Prostate gland (tissue), 2 donors: Measurements from ENCODE around the gene ABL1. TPM values are rescaled to one million over a fixed set of nuclear protein-coding genes. Genes with fewer than 3 reads are reported as not detected.

Source experiments
- DNase-seq: peaks from one replicate; pipeline ENCODE4 v3.0.0-alpha.2; 2019; ENCODE audit warnings: low spot score
- H3K27ac ChIP-seq, 2 donors: fragments of 200-600 bp; sonication (generic); 2 replicates each; pipeline ENCODE4 v1.5.1; 2017 to 2019
- H3K27me3 ChIP-seq: fragments of 200-600 bp; sonication (generic); replicated peaks from 2 replicates; pipeline ENCODE4 v1.5.1; 2019; ENCODE audit not compliant: insufficient read depth
- H3K36me3 ChIP-seq, 2 donors: fragments of 200-600 bp; sonication (generic); 1 replicate in 1 of 2; 2 replicates in 1 of 2; pipeline versions ENCODE4 v1.5.1 to v1.8.1; 2017 to 2019
- H3K4me1 ChIP-seq: fragments of 200-600 bp; sonication (generic); replicated peaks from 2 replicates; pipeline ENCODE4 v1.5.1; 2019
- H3K4me3 ChIP-seq, 2 donors: fragments of 200-600 bp; sonication (generic); 2 replicates each; pipeline ENCODE4 v1.5.1; 2017 to 2019
- H3K9me3 ChIP-seq: fragments of 200-600 bp; sonication (generic); 2 replicates; pipeline ENCODE4 v1.5.1; 2017
- POLR2A ChIP-seq: fragments of 450-650 bp; IDR thresholded peaks from one replicate; pipeline ENCODE4 v1.6.1; 2016; ENCODE audit warnings: antibody characterized with exemption, mild to moderate bottlenecking
- POLR2AphosphoS5 ChIP-seq: sonication (generic); formaldehyde crosslinking; IDR thresholded peaks from one replicate; pipeline ENCODE4 v1.6.1; 2017; ENCODE audit warnings: antibody characterized with exemption
- WGBS: methylation state at CpG from one replicate; pipeline ENCODE4 v1.1.5; 2018; 5-methylcytosine and 5-hydroxymethylcytosine counted together
- intact Hi-C: fragments of 100-400 bp; cut with DNase I; formaldehyde crosslinking; loops from one replicate; pipeline ENCODE4 v1.14.2; 2022
- total RNA-seq, 2 donors: library from RNA; depleted of rRNA; stranded (reverse); fragments of >200 nt; gene quantifications; one replicate each; pipeline ENCODE4 v1.1.0, GENCODE V29; 2016
- TF ChIP-seq, protein P1 (sequence below), 4 experiments: fragments of 200-600 bp in 2 of 4; fragments of 450-650 bp in 2 of 4; sonication (generic) in 2 of 4; IDR thresholded peaks; 1 replicate in 3 of 4; 2 replicates in 1 of 4; pipeline ENCODE4 v1.5.1; 2016 to 2019; ENCODE audit warnings: antibody characterized with exemption in 4 of 4, mild to moderate bottlenecking in 2 of 4, moderate library complexity in 2 of 4

Gene ABL1
- total RNA-seq, 2 donors from 2014 or later = 48.2 to 73.4 TPM

DNA sequence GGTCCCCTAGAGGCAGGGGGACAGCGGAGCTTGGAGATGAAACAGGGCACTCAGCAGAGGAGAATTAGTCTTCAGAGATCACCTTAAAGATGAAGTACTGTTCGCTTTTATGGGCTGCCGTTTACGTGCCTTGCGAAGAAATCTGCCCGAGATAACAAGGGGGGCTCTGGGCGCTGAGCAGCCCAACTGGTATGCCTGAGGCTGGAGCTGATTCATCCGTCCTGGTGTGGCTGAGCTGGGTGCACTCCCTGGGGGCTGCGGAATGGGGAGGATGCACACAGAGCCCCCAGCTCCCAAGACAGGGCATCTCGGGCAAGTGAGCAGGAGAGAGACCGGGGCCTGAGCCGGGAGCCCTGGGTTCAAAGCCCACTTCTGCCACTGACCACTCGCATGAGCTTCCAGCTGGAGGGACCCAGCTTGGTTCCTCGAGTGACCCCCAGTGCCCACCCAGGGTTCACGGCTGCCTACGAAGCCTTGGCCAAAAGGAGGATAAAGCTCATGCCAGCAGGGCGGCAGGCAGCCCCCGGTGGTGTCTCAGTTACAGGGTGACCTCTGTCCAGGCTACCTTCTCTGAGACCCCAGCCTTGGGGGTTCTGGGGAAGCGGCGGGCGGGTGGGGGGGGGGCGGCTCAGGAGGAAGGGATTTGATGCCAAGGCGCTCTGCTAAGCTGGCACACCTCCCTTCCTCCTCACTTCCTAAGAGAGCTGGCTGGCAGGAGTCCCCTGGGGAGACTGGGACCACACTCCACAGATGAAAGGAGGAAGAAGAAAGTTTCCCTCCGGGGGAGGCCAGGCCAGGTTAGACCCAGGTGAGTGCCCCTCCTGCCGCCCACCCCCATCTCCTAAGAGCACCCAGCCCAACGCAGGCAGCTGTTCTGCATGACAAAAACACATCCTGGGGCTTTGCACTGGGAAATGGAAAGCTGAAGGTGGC lies 98.3 kb downstream of the ABL1 start:
- H3K4me1 ChIP-seq = peaks cover 4% of the 10 kb centered on the region
- peaks cover 6% of the 10 kb centered on the region for H3K27me3 ChIP-seq
- no peak overlapping the region for H3K27ac ChIP-seq
- H3K9me3 ChIP-seq = no peaks in the 10 kb centered on the region
- no peaks in the 10 kb centered on the region for H3K36me3 ChIP-seq
- intact Hi-C loops = no loop called here
- TF ChIP-seq POLR2AphosphoS5 (no peak), POLR2A (no peak)
- TF ChIP-seq, protein P1, sequence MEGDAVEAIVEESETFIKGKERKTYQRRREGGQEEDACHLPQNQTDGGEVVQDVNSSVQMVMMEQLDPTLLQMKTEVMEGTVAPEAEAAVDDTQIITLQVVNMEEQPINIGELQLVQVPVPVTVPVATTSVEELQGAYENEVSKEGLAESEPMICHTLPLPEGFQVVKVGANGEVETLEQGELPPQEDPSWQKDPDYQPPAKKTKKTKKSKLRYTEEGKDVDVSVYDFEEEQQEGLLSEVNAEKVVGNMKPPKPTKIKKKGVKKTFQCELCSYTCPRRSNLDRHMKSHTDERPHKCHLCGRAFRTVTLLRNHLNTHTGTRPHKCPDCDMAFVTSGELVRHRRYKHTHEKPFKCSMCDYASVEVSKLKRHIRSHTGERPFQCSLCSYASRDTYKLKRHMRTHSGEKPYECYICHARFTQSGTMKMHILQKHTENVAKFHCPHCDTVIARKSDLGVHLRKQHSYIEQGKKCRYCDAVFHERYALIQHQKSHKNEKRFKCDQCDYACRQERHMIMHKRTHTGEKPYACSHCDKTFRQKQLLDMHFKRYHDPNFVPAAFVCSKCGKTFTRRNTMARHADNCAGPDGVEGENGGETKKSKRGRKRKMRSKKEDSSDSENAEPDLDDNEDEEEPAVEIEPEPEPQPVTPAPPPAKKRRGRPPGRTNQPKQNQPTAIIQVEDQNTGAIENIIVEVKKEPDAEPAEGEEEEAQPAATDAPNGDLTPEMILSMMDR (IDR thresholded peaks at IDR 0.05) = no peak
- no peak overlapping the region for H3K4me3 ChIP-seq
- WGBS = 7% methylated on average over 18 of the region's 26 CpGs
- DNase-seq = no peak

DNA sequence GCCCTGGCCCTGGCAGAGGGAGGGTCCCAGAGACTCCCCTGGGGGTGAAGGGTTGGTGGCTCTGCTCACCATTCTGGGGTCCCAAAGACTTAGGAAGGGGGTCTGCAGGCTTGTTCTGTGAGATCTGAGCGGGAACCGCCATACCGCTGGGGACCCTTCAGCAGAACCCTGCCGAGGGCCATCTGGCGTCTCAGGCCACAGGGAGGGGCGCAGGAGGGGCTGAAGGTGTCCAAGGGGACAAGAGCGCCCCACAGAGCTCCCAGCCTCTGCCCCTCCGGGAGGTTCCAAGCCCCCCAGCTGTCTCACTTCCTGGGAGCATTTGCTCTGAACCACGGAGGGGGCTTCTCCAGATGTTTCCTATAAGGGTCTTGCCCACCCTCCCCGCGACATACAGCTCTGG lies 99.2 kb downstream of the ABL1 start:
- Histone ChIP-seq H3K27me3 (peaks cover 6% of the 10 kb centered on the region), H3K36me3 (no peaks in the 10 kb centered on the region), H3K9me3 (no peaks in the 10 kb centered on the region), H3K4me3 (no peak overlapping the region), H3K4me1 (peaks cover 5% of the 10 kb centered on the region), H3K27ac (no peak overlapping the region)
- no peak for DNase-seq
- WGBS = 81% methylated on average over 8 of the region's 11 CpGs
- TF ChIP-seq, protein P1 (IDR thresholded peaks at IDR 0.05) = no peak
- TF ChIP-seq POLR2A = no peak
- no peak for TF ChIP-seq POLR2AphosphoS5
- intact Hi-C loops = no loop called here

DNA sequence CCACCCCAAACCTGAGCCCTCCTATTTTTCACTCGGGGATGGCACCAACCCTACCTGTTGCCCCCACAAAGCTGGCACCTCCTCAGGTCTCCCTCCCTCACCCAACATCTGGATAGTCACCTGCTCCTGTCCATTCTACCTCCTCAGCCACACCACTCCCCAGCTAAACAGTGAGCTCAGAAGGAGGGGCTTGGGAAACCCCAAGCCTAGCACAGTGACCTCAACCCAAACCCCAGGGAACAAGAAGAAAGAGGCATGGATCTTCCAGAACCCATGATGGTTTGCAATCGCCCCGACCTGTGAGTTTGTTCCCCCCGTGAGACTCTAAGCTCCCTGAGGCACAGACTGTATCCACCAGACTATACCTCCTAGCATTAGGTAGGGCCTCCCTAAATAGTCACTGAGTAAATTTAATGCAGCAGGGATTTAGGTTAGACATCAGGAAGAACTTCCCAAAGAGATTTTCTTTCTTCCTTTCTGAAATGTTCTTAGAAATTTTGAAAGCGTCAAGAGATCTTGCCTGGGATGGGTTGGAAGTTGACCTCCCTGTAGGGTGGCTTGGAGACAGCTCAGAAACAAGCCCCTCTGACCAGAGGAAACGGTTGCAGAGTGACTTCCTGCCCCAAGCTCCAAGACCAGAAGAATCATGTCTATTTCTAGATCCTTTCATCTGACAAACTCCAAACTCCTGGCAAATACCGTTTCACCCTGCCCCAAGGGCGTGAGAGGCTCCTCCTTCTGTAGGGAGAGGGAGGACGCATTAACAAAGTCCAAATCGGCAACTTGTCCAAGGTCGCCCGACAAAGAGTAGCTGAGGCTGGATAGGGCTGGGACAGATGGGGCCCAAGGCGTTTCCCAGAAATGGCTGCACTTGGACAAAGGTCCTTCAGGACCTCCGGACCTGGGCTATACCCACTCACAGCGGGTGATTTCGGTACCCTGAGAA lies 99.9 kb downstream of the ABL1 start:
- WGBS = 52% methylated on average over 15 of the region's 16 CpGs
- Histone ChIP-seq H3K27me3 (peaks cover 6% of the 10 kb centered on the region), H3K4me3 (no peak overlapping the region), H3K27ac (no peak overlapping the region), H3K36me3 (no peaks in the 10 kb centered on the region), H3K4me1 (peaks cover 11% of the 10 kb centered on the region), H3K9me3 (no peaks in the 10 kb centered on the region)
- TF ChIP-seq POLR2A (no peak), POLR2AphosphoS5 (no peak)
- TF ChIP-seq, protein P1 (IDR thresholded peaks at IDR 0.05) = no peak
- intact Hi-C loops = no loop called here
- no peak for DNase-seq

DNA sequence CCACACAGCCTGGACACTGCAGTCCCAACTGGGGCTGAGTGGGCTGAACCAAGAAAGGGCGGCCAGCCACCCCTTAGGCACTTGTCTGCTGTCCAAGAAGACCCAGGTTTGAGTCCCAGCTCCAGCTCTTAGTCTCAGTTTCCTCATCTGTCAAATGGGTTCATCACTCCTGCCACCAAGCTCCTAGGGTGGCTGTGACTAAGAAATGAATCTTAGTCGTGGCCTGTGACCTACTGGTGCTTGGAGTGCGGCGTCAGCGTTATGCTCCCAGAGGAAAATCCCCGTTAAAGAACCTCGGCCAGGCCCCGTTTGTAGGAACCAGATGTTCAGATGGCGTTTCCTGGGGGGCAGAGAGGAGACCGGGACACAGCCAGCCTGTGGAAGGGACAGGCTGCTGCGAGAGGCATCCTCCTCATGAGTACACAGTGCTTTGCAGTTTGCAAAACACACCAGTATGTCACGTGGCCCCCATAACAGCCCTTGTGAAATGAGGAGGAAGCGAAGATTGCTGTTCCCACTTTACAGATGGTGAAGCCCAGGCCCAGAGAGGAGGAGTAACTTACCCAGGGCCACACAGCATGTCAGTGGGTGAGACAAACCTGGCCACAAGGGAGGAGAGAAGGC lies 100.7 kb downstream of the ABL1 start:
- intact Hi-C loops = no loop called here
- no peak overlapping the region for H3K27ac ChIP-seq
- no peaks in the 10 kb centered on the region for H3K36me3 ChIP-seq
- H3K4me3 ChIP-seq = no peak overlapping the region
- peaks cover 11% of the 10 kb centered on the region for H3K4me1 ChIP-seq
- TF ChIP-seq POLR2A = no peak
- TF ChIP-seq POLR2AphosphoS5 = no peak
- TF ChIP-seq, protein P1 (IDR thresholded peaks at IDR 0.05) = no peak
- H3K9me3 ChIP-seq = no peaks in the 10 kb centered on the region
- peaks cover 6% of the 10 kb centered on the region for H3K27me3 ChIP-seq
- no peak for DNase-seq
- 85% methylated on average over 13 of the region's 13 CpGs for WGBS
